AG04450 (cell line): Measurements from ENCODE around the gene CTPS1. TPM values are rescaled to one million over a fixed set of nuclear protein-coding genes. Genes with fewer than 3 reads are reported as not detected.

Experiments
- CTCF ChIA-PET: fragments of 300-600, 350-600 bp; formaldehyde crosslinking; extraction: SDS; loops from one replicate; lab custom pipeline; 2022; ENCODE audit warnings: antibody characterized with exemption, inconsistent platforms; lab: Charles Lee
- POLR2A ChIA-PET: fragments of 350-600 bp; formaldehyde crosslinking; extraction: SDS; loops from one replicate; lab custom pipeline; 2021; ENCODE audit warnings: antibody characterized with exemption, inconsistent platforms; lab: Yijun Ruan, JAX
- DNase-seq: peaks from one replicate; pipeline ENCODE4 v3.0.0-alpha.2; 2011; ENCODE audit warnings: low read depth, low spot score
- H3K27ac ChIP-seq: one replicate; pipeline ENCODE4 v1.5.1; 2012; ENCODE audit warnings: low read depth, low read length, control low read depth
- H3K27me3 ChIP-seq: one replicate; pipeline ENCODE4 v1.6.0; 2012; ENCODE audit warnings: low read length; ENCODE audit not compliant: control insufficient read depth, insufficient read depth
- H3K4me3 ChIP-seq: 2 replicates; pipeline ENCODE4 v1.5.1; 2011; ENCODE audit warnings: mild to moderate bottlenecking, low read depth, low read length, control low read depth
- H3K9me3 ChIP-seq: 2 replicates; pipeline ENCODE4 v1.5.1; 2012; ENCODE audit warnings: low read length; ENCODE audit not compliant: control insufficient read depth, insufficient read depth
- polyA plus RNA-seq: library from polyadenylated mRNA; depleted of rRNA; stranded (reverse); fragments of >200 nt; gene quantifications from 2 replicates; pipeline ENCODE4 v1.2.3, GENCODE V29; 2011
- TF ChIP-seq, protein P1 (sequence below): IDR thresholded peaks from 2 replicates; pipeline ENCODE4 v1.5.1; 2011; ENCODE audit warnings: low read depth, low read length, control low read depth, inconsistent platforms

Gene CTPS1
- polyA plus RNA-seq, 1 experiment, result 29.5 TPM

DNA sequence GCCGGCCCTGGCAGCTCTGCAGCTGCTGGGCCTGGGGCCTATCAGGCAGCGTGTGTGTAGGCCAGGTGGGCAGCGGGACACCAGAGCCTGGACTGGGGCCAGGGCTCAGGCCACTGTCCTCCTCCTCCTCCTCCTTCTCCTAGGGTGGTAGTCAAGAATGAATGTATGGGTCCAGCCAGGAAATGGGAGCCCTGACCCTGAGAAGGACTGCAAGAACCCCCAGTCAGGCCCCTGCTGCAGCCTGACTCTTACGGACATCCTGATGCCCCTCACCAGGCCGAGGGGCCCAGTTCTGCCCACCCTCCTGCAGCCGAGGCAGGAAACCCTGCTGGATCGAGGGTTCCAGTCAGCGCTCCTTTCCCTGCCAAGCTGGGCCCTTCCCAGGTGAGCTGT, 38.5 kb downstream of the CTPS1 start:
- ChIA-PET CTCF (no interaction called here), POLR2A (no interaction called here)
- no peaks in the 10 kb centered on the region for H3K27me3 ChIP-seq
- H3K9me3 ChIP-seq, result no peaks in the 10 kb centered on the region
- TF ChIP-seq, protein P1, sequence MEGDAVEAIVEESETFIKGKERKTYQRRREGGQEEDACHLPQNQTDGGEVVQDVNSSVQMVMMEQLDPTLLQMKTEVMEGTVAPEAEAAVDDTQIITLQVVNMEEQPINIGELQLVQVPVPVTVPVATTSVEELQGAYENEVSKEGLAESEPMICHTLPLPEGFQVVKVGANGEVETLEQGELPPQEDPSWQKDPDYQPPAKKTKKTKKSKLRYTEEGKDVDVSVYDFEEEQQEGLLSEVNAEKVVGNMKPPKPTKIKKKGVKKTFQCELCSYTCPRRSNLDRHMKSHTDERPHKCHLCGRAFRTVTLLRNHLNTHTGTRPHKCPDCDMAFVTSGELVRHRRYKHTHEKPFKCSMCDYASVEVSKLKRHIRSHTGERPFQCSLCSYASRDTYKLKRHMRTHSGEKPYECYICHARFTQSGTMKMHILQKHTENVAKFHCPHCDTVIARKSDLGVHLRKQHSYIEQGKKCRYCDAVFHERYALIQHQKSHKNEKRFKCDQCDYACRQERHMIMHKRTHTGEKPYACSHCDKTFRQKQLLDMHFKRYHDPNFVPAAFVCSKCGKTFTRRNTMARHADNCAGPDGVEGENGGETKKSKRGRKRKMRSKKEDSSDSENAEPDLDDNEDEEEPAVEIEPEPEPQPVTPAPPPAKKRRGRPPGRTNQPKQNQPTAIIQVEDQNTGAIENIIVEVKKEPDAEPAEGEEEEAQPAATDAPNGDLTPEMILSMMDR, result no peak
- DNase-seq, result no peak
- no peak overlapping the region for H3K4me3 ChIP-seq
- H3K27ac ChIP-seq, result no peak overlapping the region

DNA sequence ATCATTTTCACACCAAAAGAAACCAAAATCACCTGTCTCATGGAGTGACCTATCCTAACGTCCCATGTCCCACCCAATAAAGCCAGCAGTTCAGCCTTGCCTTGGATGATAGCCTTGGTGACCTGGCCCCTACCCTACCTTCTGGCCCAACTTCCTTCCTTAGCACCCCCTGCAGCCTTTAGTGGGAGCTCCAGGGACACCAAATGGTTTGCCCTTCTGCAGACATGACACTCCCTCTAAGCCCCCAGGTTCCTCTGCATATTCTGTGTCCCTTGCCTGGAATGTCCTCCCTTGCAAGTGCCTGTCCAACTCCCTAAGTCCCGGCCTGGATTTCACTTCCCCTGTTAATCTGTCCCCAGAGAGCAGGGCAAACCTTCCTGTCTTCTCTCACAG, 39.9 kb downstream of the CTPS1 start:
- ChIA-PET CTCF (interaction anchor here (0.7 kb wide), 1 partner anchor 311 kb away, joined by 4 read pairs; no protein-coding TSS in a partner anchor), POLR2A (no interaction called here)
- TF ChIP-seq, protein P1, result no peak
- DNase-seq, result no peak
- no peak overlapping the region for H3K4me3 ChIP-seq
- no peak overlapping the region for H3K27ac ChIP-seq
- no peaks in the 10 kb centered on the region for H3K9me3 ChIP-seq
- H3K27me3 ChIP-seq, result no peaks in the 10 kb centered on the region

DNA sequence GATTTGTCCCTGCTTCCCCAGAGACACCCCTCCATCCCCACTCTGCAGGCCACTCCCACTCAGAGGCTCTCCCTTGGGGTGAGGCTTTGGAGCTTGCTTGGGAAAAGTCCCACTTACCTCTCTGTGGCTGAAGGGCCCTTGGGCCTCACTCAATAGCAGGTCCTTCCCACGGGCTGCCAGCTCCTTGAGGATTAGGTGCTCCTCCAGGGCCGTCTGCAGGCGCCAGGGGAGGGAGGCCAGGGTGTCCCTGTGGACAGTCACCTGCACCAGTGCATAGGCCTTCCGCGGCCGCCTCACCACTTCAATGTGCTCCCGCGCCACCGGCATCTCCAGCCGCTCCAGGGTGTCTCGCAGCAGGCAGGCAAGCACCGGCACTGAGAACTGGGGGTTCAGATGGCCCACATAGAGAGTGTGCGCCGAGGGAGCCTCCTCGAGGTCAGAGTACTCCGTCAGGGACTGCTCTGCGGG, 40.6 kb downstream of the CTPS1 start:
- Histone ChIP-seq H3K27ac (no peak overlapping the region), H3K4me3 (no peak overlapping the region), H3K9me3 (no peaks in the 10 kb centered on the region), H3K27me3 (no peaks in the 10 kb centered on the region)
- no peak for DNase-seq
- POLR2A ChIA-PET, result no interaction called here
- TF ChIP-seq, protein P1, result no peak
- CTCF ChIA-PET, result no interaction called here

DNA sequence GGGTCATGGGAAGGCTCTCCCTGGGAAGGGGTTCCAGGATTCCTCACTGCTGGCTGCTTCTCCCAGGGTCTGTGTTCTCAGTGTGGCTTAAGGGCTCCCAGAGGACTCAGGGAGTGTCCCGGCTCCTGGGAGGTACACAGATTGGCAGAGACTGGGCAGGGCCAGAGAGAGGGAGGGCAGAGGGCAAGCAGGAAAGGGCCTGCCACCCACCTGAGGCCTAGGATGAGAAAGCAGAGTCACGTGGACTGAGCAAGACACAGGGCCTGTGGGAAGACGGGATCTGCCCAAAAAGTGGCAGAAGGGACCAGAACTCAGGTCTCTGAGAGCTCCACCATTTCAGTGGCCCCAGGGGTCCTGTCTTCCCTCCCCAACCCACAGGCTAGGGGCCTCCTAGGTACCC, 41.2 kb downstream of the CTPS1 start:
- POLR2A ChIA-PET, result interaction anchor here (0.5 to 0.6 kb wide), 2 partner anchors 179 to 946 kb away, joined by 3 to 6 read pairs; no protein-coding TSS in a partner anchor

More for the DNA sequence above, 41.2 kb downstream of the CTPS1 start:
- Histone ChIP-seq H3K9me3 (no peaks in the 10 kb centered on the region), H3K27ac (no peak overlapping the region), H3K27me3 (no peaks in the 10 kb centered on the region), H3K4me3 (no peak overlapping the region)
- DNase-seq, result no peak
- TF ChIP-seq, protein P1, result no peak
- CTCF ChIA-PET, result no interaction called here
